Measurements from ENCODE around the gene BASP1. TPM values are rescaled to one million over a fixed set of nuclear protein-coding genes. Genes with fewer than 3 reads are reported as not detected.

BASP1 gene, protein sequence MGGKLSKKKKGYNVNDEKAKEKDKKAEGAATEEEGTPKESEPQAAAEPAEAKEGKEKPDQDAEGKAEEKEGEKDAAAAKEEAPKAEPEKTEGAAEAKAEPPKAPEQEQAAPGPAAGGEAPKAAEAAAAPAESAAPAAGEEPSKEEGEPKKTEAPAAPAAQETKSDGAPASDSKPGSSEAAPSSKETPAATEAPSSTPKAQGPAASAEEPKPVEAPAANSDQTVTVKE
- total RNA-seq = 67.2 and 127 TPM in 2 replicates

DNA sequence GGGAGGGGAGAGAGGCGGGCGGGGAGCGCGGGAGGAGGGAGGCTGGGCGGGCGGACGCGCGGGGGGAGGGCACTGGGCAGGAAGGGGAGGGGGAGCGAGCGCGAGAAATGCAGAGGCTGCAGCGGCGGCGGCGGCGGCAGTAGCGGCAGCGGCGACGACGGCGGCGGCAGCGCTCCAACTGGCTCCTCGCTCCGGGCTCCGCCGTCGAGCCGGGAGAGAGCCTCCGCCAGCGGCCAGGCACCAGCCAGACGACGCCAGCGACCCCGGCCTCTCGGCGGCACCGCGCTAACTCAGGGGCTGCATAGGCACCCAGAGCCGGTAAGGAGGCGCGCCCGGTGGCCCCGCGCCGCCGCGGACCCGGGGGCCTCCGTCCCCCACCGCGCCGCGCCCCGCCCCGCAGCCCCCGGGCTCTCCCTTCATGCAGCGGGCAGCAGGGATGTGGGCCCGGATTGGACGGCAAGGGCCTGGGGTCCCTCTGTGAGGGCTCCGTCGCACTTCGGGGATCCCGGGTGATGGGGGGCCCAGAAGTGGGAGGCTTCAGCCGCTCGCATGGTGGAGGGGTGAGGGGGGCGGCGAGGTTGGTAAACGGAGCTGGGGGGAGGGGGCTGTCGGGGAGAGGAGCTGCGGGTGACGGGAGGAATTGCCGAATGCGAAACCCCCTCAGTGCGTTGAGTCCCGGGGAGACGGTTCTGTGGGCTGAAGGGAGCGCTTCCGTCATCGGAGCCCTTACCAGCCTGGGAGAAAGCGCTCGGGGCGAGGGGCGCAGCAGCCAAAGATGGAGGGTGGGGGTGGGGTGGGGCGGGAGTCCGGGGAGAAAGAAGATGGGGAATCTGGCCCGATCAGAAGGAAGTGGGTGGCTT lies at the start of gene BASP1:
Gene BASP1, plus strand, starts transcription at position 139 of the 860 bp plus-strand sequence. CDS start 57,586 bp downstream, outside the sequence.

